Glutamatergic neuron (in vitro differentiated cells): Measurements from ENCODE around the gene AGFG1. TPM values are rescaled to one million over a fixed set of nuclear protein-coding genes. Genes with fewer than 3 reads are reported as not detected.

Source experiments
- DNase-seq: peaks from one replicate; pipeline ENCODE4 v3.0.0; 2022
- H3K27ac Mint-ChIP-seq: one replicate; pipeline ENCODE4 v1.8.0; 2020; ENCODE audit warnings: mild to moderate bottlenecking, mixed read lengths, inconsistent platforms; ENCODE audit not compliant: unreplicated experiment
- H3K27me3 Mint-ChIP-seq: one replicate; pipeline ENCODE4 v1.8.0; 2020; ENCODE audit warnings: mild to moderate bottlenecking, moderate library complexity, mixed read lengths, inconsistent platforms; ENCODE audit not compliant: unreplicated experiment
- H3K36me3 Mint-ChIP-seq: one replicate; pipeline ENCODE4 v1.8.0; 2020; ENCODE audit warnings: mild to moderate bottlenecking, mixed read lengths, inconsistent platforms; ENCODE audit not compliant: unreplicated experiment
- H3K4me1 Mint-ChIP-seq: one replicate; pipeline ENCODE4 v1.8.0; 2020; ENCODE audit warnings: mild to moderate bottlenecking, low read depth, mixed read lengths, inconsistent platforms; ENCODE audit not compliant: unreplicated experiment
- H3K4me3 Mint-ChIP-seq: one replicate; pipeline ENCODE4 v1.8.0; 2020; ENCODE audit warnings: mild to moderate bottlenecking, mixed read lengths, inconsistent platforms; ENCODE audit not compliant: unreplicated experiment
- H3K9me3 Mint-ChIP-seq: one replicate; pipeline ENCODE4 v1.8.0; 2020; ENCODE audit warnings: mild to moderate bottlenecking, moderate library complexity, mixed read lengths, inconsistent platforms; ENCODE audit not compliant: unreplicated experiment
- total RNA-seq: library from RNA; stranded (reverse); fragmentation: NEBNext Ultra II Directional; extraction: Animal tissue kit (Norgen Biotek cat#: 25700); gene quantifications from one replicate; pipeline ENCODE4 v1.2.1, GENCODE V29; 2021; ENCODE audit not compliant: unreplicated experiment
- TF ChIP-seq, protein P1 (sequence below): fragments of 200-600 bp; sonication (generic); IDR thresholded peaks from one replicate; pipeline ENCODE4 v1.5.0; 2021; ENCODE audit not compliant: partially characterized antibody, unreplicated experiment

Gene AGFG1
- total RNA-seq, 1 donor from 2014 or later, result 108 TPM

DNA sequence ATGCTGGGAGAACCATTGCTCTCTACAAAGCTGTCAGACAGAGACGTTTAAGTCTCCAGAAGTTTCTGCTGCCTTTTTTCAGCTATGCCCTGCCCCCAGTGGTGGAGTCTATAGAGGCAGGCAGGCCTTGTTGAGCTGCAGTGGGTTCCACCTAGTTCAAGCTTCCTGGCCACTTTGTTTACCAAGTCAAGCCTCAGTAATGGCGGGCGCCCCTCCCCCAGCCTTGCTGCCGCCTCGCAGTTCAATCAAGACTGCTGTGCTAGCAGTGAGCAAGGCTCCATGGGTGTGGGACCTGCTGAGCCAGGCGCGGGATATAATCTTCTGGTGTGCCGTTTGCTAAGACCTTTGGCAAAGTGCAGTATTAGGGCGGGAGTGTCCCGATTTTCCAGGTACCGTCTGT, 74.0 kb downstream of the AGFG1 start:
- H3K4me1 Mint-ChIP-seq, result peaks cover 6% of the 10 kb centered on the region
- no peak for DNase-seq
- TF ChIP-seq, protein P1, sequence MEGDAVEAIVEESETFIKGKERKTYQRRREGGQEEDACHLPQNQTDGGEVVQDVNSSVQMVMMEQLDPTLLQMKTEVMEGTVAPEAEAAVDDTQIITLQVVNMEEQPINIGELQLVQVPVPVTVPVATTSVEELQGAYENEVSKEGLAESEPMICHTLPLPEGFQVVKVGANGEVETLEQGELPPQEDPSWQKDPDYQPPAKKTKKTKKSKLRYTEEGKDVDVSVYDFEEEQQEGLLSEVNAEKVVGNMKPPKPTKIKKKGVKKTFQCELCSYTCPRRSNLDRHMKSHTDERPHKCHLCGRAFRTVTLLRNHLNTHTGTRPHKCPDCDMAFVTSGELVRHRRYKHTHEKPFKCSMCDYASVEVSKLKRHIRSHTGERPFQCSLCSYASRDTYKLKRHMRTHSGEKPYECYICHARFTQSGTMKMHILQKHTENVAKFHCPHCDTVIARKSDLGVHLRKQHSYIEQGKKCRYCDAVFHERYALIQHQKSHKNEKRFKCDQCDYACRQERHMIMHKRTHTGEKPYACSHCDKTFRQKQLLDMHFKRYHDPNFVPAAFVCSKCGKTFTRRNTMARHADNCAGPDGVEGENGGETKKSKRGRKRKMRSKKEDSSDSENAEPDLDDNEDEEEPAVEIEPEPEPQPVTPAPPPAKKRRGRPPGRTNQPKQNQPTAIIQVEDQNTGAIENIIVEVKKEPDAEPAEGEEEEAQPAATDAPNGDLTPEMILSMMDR, result no peak

DNA sequence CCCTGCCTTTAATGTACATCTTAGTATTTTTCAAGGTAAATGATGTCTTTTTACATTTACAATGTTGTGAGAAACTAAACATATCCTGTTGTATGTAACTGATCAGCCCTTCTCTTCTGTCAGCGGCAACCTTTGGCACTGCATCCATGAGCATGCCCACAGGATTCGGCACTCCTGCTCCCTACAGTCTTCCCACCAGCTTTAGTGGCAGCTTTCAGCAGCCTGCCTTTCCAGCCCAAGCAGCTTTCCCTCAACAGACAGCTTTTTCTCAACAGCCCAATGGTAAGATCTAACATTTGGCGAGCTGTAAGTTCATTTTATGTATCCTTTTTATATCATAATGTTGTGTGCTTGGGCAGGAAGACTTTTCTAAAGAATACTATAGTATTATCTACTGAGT, 79.9 kb downstream of the AGFG1 start:
- peak; percentile 74 for DNase-seq
- Mint-ChIP-seq H3K36me3 (no peaks in the 10 kb centered on the region), H3K27ac (peak overlapping the region; percentile 60), H3K4me3 (peak overlapping the region; percentile 43), H3K9me3 (peaks cover 6% of the 10 kb centered on the region), H3K4me1 (peaks cover 9% of the 10 kb centered on the region), H3K27me3 (peaks cover 2% of the 10 kb centered on the region)
- TF ChIP-seq, protein P1, result no peak

More for the DNA sequence above, 74.0 kb downstream of the AGFG1 start:
- no peak overlapping the region for H3K27ac Mint-ChIP-seq
- peaks cover 17% of the 10 kb centered on the region for H3K9me3 Mint-ChIP-seq
- peaks cover 40% of the 10 kb centered on the region for H3K36me3 Mint-ChIP-seq
- H3K27me3 Mint-ChIP-seq, result peaks cover 8% of the 10 kb centered on the region
- no peak overlapping the region for H3K4me3 Mint-ChIP-seq

- Mint-ChIP-seq H3K36me3 (no peaks in the 10 kb centered on the region), H3K27me3 (no peaks in the 10 kb centered on the region), H3K27ac (no peak overlapping the region), H3K9me3 (no peaks in the 10 kb centered on the region), H3K4me3 (no peak overlapping the region), H3K4me1 (no peaks in the 10 kb centered on the region)
- TF ChIP-seq, protein P1, result no peak
- no peak for DNase-seq
Measured at GRCh38 chr2:227562581-227562980, 90.6 kb downstream of the AGFG1 start.

DNA sequence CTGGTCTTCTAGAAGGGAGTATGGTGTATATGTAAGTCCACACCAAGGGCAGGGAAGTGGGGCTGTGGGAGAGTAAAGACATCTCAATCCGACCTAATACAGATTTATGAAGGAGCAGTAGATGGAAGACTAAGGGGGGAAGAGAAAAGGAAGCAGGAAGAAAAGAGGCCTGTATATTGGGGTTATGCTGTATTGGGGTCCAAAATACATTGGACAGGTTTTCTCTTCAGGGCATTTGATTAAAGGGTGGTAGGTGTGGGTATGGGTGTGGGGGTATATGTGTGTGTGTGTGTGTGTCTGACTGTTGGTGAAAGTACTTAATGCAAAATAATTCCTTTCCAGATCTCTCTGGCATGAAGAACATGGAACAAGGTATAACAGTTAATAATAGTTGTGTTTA, 93.1 kb downstream of the AGFG1 start:
- no peak for DNase-seq
- TF ChIP-seq, protein P1, result no peak
- no peaks in the 10 kb centered on the region for H3K9me3 Mint-ChIP-seq
- no peaks in the 10 kb centered on the region for H3K27me3 Mint-ChIP-seq
- H3K4me1 Mint-ChIP-seq, result no peaks in the 10 kb centered on the region
- no peaks in the 10 kb centered on the region for H3K36me3 Mint-ChIP-seq
- H3K27ac Mint-ChIP-seq, result no peak overlapping the region
- no peak overlapping the region for H3K4me3 Mint-ChIP-seq

DNA sequence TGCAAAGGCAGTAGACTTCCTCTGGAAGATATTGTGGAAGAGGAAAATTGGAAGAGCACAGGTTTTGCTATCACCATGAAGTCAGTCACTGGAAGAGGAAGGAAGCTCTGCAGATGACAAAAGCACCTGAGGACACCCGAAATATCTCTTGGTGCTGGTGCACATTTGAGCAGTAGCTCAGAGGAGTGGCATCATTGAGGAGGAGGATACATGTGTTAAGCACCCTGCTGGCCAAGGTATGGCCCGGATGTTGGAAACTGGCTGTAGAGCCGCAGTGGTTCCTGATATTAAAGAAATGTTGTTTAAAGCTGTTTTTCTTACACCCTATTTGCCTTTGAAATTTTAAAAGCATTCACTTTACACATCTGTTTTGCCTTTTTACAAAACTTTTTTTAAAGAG, 94.1 kb downstream of the AGFG1 start:
- no peak for DNase-seq
- Mint-ChIP-seq H3K27me3 (no peaks in the 10 kb centered on the region), H3K4me1 (no peaks in the 10 kb centered on the region), H3K4me3 (no peak overlapping the region), H3K27ac (no peak overlapping the region), H3K36me3 (no peaks in the 10 kb centered on the region), H3K9me3 (no peaks in the 10 kb centered on the region)
- TF ChIP-seq, protein P1, result no peak
